NCI-H2081 treated with DMSO at 0.1 percent for 48 hours (cell line): ENCODE data around the gene HIF1A.
"Not testable (repeated sequence)": the region's sequence is repeated elsewhere in the genome, so short reads cannot be mapped to it uniquely, and the experiment has no call there.

Source experiments
- DNase-seq: peaks from one replicate; lab custom pipeline; 2025; lab: John Stamatoyannopoulos, UW

HIF1A gene

DNA sequence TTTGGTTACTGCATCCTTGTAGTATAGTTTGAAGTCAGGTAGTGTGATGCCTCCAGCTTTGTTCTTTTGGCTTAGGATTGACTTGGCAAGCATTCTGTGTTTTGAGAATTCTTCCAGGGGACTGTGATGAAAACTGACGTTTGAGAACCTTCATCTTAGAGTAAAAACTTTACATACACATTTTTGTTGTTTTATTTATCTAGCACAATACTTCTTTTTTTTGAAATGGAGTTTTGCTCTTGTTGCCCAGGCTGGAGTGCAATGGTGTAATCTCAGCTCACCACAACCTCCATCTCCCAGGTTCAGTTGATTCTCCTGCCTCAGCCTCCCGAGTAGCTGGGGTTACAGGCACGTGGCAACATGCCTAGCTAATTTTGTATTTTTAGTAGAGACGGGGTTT lies 13.4 kb downstream of the HIF1A start:
- DNase-seq: not testable (repeated sequence)

DNA sequence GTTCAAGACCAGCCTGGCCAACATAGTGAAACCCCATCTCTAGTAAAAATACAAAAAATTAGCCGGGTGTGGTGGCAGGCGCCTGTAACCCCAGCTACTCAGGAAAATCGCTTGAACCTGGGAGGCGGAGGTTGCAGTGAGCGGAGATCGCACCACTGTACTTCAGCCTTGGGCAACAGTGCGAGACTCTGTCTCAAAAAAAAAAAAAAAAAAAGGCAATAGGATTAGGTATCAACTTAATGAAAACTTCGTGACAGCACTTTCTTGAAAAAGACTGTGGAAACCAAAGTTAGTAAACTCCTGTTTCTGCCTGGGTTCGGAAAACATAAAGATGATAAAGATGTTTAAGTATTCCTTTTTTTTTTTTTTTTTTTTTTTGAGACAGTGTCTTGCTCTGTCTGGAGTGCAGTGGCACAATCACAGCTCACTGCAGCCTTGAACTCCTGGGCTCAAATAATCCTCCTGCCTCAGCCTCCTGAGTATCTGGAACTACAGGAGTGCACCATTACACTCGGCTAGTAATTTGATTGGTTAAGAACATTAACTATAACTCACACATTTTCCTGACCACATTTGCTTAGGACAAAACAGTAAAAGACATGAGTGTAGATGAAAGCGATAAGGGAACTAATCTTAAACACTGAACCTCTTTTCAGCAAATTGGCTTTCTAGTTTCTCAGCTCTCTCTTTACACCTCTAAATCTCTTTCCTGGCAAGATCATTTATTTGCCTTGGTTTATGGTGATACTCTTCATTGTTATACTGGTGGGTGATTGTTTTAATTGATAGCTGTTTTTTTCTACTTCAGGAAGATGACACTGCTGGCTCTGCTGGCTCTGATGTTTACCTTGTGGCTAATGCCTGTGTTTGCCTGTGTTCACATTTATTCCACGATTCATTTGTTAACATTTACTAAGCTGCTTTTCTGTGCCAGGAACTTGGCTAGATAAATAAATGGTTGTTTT lies 15.8 kb downstream of the HIF1A start:
- peak; percentile 33 for DNase-seq

DNA sequence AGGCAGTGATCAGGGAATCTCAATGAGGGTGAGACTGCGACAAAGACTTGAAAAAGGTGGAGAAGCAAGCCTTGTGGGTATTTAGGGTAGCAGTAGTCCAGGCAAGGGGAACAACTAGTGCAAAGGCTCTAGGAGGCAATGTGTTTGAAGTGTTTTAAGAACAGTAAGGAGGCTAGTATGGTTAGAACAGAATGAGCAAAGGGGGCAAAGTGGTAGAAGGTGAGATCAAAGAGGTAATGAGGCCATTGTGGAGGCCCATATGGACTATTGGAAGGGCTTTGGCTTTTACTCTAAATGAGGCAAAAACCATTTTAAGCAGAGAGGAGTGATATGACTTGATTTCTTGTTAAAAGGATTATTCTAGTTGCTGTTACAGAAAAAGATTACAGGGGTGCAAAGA lies 16.8 kb downstream of the HIF1A start:
- DNase-seq: no peak

DNA sequence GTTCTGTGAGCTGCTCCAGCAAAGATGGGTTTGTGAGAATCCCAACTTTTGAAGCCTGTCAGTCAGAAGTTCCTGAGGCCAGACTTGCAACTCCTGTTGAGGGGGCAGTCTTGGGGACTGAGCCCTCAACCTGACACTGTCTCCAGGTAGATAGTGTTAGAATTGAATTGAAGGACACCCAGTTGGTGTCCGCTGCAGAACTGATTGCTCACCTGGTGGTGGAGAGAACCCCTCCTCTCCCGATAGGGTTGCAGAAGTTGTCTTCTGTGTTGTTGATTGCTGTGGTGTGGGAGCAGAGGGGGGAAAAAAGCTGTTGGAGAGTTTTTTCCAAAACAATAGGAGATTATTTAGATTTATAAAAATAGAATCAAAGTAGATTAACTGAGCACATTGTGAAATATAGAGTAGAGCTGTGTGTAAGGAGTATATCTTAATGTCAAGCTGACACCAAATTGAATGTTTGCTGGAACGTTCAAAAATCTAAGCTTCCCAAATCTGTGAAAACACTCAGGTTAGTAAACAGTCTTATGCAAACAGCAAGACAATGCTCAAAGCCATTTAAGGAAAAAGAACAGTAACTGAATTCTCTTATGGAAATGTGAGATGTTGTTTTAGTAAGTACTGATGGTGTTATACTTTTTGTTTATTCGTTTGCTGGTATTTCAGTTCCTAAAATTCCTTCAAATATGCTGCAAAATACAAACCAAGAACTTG lies 18.6 kb downstream of the HIF1A start:
- no peak for DNase-seq

DNA sequence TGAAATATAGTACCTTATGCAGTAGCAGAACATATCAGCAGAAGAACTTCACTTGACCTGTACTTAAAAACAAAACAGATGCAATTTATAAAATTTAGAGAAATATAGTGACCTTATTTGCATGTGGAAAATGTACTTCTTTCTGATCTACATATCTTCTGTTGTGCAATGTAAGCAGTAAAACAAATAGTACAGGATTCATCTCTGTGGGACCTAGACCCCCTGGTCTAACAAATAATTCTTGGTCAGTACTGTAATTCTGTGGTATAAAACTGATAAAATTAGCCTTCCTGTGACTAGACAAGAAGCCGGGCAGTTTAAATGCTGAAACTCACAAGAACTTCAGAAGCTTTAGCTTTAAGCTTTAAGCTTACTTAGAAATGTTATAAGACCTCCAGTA lies 21.6 kb downstream of the HIF1A start:
- DNase-seq: no peak

DNA sequence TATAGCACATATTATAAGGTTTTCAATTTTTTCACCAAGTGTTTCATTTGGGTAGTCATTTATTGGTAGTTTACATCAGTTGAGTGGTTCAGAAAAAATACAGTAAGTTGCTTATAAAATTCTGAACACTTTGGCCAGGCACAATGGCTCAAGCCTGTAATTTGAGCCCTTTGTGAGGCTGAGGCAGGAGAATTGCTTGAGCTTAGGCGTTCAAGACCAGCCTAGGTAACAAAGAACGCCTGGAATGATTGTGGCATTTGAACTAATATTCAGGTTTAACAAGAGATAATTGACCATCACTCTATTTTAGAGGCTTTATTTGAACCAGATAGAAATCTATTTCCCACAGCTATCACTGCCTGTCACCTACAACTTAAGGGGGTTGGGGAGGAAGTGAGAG lies 22.7 kb downstream of the HIF1A start:
- no peak for DNase-seq

DNA sequence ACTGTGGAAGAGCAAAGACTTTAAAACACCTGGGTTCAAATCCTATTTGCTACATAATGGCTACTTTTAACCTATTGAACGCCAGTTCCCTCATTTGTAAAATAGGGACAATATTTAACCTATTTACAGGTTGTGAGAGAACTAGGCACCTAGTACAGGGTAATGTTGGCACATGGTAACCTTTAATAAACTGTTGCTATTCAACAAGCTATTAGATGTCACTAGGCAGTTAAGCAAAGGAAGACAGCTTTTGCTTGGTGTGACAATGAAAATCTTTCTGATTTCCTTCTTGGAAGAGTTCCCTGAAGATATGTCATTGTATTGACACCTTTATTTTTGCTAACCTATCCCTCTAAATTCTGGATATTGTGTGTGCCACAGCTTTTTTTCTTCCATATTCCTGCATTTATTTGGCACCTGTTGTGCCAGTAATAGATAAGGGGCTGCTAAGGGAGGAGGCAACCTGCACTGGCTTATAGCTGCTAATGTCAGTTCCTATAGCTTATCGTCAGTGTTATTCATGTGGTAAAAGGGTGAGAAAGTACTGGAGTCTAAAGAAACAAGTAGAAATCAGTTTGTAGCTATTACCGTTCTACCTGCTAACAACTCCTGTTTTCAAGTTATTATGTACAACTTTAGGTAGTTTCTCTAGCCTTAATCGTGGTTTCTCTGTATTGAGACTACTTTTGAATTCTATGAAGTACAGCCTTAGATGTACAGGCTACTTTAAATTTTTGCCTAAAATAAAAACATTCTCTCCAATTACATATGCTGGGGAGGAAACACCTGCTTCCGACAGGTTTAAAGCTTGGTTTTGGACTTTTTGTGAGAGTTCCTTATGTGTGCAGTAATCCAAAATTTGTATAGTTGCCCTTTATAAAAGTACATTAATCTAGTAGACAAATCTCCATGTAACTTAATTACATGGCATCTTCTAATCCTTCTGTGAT lies 24.3 kb downstream of the HIF1A start:
- no peak for DNase-seq

DNA sequence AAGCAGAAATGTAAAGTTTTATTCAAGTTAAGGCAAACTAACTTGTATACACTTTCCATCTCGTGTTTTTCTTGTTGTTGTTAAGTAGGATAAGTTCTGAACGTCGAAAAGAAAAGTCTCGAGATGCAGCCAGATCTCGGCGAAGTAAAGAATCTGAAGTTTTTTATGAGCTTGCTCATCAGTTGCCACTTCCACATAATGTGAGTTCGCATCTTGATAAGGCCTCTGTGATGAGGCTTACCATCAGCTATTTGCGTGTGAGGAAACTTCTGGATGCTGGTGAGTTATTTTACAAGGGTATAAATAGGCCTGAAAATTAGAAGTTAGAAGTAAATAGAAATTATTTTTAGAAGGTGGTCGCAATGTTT lies 25.0 kb downstream of the HIF1A start:
- DNase-seq: no peak

DNA sequence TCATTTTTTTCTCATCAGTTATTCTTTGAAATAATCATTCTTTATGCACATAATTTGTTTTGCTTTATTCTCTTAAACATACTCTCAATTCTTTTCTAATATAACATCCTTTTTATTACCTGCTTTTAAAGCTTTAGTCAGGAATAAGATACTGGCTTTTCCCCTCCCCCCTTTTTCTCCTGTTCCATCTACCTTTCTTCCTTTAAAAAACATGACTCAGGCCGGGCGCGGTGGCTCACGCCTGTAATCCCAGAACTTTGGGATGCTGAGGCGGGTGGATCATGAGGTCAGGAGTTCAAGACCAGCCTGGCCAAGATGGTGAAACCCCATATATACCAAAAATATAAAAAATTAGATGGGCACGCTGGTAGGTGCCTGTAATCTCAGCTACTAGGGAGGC lies 25.4 kb downstream of the HIF1A start:
- no peak for DNase-seq

DNA sequence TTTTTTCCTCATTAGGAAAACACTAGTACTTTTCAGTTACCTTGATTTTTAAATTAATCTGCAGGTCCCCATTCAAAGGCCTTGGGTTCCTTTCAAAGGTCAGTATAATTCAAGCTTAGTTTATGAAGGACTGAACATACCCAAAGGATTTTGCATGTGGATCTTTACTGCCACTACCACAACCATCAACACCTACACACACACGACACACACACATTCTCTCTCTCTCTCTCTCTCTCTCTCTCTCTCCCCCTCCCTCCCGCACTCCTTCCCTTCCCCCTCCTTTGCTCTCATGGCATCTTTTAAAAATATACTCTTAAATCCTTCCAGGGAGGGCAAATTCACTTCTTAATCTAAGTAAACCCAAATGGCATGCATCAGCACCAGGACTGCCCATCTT lies 28.8 kb downstream of the HIF1A start:
- no peak for DNase-seq

DNA sequence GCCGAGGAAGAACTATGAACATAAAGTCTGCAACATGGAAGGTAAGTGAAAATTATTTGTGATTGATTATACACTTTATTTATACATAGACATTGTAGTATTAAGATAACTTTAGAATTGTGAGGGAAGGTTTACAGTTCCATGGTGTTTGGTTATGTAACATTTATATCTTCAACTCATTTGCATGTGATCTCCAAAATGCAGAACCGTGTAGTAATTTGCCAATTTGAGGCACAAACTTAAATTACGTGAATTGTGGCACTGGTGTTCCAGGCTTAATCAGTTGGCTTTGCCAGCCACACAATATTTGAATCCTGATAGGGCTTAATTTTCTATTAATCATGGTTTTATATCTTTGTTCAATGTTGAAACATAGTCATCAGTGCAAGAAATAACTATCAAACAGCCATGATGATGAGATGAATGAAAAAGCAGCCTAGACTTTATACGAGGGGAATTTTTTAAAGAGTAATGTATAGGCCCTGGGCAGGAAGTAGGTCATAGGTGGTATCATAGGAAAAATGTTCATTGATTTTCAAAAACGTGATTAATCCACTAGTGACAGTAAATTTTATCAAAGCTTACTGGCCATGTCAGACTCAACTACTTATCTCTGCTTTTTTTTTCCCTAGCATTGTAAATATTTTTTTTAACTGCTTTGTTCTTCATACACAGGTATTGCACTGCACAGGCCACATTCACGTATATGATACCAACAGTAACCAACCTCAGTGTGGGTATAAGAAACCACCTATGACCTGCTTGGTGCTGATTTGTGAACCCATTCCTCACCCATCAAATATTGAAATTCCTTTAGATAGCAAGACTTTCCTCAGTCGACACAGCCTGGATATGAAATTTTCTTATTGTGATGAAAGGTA lies 31.7 kb downstream of the HIF1A start:
- DNase-seq: no peak

DNA sequence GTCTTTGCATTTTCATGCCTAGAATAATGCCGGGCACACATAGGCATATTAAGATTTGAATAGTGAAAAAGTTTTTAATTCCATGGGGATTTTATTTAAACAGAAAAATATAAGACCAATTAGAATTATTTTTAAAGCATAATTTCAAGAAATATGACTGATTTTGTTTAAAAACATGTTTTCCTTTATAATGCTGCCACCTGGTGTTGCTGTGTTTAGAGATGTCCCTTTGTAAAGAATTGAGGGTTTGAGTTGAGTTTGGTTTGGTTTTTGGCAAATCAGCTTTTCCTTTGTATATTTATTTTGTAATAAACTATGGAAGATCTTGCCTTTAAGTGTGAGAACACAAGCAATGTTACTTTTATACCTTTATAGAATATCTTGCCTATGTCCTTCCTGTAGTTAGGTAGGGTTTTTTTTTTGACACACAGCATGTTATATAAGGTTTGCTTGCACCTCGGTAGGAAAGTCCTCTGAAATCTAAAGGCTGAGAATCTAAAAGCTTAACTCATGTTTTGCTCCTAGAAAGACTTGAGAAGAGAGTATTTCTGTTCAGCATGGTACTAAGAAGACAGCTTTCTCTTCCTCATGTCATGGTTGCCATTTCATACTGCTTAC lies 35.6 kb downstream of the HIF1A start:
- DNase-seq: no peak

DNA sequence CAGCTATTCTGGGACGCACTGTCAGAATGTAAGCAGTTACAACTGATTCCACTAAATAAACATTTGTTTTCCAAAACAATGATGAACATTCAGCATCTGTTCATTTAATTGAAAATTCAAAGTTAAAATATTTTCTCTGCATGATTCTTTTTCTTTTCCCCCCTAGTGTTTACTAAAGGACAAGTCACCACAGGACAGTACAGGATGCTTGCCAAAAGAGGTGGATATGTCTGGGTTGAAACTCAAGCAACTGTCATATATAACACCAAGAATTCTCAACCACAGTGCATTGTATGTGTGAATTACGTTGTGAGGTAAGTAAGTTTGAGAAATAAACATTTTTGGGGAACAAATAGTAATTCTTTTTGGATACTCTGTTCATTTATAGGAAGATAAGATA lies 38.7 kb downstream of the HIF1A start:
- no peak for DNase-seq

DNA sequence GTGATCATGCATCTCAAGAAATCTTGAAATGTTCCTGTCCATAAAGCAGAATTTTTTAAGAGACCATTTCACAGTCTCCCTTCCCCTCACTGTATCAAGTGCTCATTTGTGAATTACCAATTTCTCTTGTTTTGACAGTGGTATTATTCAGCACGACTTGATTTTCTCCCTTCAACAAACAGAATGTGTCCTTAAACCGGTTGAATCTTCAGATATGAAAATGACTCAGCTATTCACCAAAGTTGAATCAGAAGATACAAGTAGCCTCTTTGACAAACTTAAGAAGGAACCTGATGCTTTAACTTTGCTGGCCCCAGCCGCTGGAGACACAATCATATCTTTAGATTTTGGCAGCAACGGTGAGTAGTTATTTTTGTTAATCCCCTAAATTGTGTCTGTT lies 41.4 kb downstream of the HIF1A start:
- no peak for DNase-seq

DNA sequence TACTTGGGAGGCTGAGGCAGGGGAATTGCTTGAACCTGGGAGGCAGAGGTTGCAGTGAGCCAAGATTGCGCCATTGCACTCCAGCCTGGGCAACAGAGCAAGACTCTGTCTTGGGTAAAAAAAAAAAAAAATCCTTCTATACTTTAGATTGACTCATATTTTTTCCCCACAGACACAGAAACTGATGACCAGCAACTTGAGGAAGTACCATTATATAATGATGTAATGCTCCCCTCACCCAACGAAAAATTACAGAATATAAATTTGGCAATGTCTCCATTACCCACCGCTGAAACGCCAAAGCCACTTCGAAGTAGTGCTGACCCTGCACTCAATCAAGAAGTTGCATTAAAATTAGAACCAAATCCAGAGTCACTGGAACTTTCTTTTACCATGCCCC lies 42.6 kb downstream of the HIF1A start:
- no peak for DNase-seq

DNA sequence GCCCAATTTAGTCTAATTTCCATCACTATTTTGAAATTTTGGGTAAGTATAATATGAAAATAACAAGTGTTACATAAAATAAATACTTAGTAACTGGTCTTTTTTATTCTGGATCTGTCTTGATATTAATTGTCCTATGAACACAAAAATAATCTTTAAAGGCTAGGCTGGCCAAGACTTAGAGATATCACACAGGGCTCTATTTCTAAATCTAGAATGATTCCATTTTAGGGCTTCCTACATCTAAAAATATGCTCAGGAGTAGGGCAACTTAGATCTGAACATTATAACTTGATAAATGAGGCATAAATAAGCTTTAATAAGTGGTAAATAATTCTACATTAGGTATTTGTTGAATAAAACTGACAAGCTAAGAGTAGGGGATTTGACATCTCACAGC lies 43.8 kb downstream of the HIF1A start:
- no peak for DNase-seq

DNA sequence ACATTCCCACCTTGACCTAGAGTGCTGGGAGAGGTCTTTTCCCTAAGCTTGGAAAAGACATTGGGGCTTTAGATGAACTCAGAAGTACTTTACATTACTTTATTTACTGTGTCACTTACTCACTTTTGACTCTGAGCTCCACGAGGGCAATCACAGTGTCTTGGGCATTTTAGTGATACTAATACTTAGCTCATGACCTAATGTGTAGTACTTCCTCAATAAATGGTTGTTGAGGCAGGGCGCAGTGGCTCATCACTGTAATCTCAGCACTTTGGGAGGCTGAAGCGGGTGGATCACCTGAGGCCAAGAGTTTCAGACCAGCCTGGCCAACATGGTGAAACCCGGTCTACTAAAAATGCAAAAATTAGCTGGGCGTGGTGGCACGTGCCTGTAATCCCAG lies 47.1 kb downstream of the HIF1A start:
- no peak for DNase-seq

DNA sequence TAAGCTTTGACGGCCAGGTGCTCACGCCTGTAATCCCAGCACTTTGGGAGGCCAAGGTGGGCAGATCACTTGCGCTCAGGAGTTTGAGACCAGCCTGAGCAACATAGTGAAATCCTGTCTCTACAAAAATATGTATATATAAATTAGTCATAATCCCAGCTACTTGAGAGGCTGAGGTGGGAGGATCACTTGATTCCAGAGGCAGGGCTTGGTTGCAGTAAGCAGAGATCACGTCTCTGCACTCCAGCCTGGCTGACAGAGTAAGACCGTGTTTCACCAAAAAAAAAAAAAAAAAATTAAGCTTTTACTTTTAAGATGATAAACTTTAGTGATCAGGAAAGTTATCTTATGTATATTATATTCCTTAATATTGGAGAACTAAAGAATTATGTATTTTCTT lies 48.9 kb downstream of the HIF1A start:
- no peak for DNase-seq

DNA sequence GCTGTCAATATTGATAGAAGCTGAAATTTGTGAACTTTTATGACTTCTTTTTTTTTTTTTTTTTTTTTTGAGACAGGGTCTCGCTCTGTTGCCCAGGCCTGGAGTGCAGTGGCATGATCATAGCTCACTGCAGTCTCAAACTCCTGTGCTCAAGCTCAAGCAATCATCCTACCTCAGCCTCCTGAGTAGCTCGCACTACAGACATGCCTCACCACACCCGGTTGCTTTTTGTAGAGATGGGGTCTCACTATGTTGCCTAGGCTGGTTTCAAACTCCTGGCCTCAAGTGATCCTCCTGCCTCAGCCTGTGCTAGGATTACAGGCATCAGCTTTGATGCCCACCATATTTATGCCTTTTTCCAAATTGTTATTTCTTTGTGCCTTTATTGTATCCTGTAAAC lies 51.0 kb downstream of the HIF1A start:
- not testable (repeated sequence) for DNase-seq

DNA sequence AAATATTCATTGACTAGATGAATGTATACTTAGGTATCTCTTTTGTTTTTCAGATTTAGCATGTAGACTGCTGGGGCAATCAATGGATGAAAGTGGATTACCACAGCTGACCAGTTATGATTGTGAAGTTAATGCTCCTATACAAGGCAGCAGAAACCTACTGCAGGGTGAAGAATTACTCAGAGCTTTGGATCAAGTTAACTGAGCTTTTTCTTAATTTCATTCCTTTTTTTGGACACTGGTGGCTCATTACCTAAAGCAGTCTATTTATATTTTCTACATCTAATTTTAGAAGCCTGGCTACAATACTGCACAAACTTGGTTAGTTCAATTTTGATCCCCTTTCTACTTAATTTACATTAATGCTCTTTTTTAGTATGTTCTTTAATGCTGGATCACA lies 51.6 kb downstream of the HIF1A start:
- DNase-seq: no peak

DNA sequence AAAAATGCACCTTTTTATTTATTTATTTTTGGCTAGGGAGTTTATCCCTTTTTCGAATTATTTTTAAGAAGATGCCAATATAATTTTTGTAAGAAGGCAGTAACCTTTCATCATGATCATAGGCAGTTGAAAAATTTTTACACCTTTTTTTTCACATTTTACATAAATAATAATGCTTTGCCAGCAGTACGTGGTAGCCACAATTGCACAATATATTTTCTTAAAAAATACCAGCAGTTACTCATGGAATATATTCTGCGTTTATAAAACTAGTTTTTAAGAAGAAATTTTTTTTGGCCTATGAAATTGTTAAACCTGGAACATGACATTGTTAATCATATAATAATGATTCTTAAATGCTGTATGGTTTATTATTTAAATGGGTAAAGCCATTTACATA lies 52.0 kb downstream of the HIF1A start:
- DNase-seq: no peak
